ENCODE data around the gene MRPS6.

MRPS6 gene

GRCh38 chr21:34086887-34087306 lies 13.5 kb downstream of the MRPS6 start:
- H3K4me3 ChIP-seq (replicated peaks; ENCODE audit: low read depth, low read length): no peak overlapping the region
- TF ChIP-seq, protein P1, sequence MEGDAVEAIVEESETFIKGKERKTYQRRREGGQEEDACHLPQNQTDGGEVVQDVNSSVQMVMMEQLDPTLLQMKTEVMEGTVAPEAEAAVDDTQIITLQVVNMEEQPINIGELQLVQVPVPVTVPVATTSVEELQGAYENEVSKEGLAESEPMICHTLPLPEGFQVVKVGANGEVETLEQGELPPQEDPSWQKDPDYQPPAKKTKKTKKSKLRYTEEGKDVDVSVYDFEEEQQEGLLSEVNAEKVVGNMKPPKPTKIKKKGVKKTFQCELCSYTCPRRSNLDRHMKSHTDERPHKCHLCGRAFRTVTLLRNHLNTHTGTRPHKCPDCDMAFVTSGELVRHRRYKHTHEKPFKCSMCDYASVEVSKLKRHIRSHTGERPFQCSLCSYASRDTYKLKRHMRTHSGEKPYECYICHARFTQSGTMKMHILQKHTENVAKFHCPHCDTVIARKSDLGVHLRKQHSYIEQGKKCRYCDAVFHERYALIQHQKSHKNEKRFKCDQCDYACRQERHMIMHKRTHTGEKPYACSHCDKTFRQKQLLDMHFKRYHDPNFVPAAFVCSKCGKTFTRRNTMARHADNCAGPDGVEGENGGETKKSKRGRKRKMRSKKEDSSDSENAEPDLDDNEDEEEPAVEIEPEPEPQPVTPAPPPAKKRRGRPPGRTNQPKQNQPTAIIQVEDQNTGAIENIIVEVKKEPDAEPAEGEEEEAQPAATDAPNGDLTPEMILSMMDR (IDR thresholded peaks at IDR 0.05; ENCODE audit: insufficient read depth, low read length, poor library complexity, severe bottlenecking): no peak
- H3K36me3 ChIP-seq (ENCODE audit: control insufficient read depth, insufficient read depth, low read length): peaks cover 5% of the 10 kb centered on the region
- H3K27me3 ChIP-seq (replicated peaks; ENCODE audit: control insufficient read depth, insufficient read depth, low read length): no peaks in the 10 kb centered on the region
- DNase-seq (ENCODE audit: extremely low read depth, insufficient read length): no peak

- peaks cover 4% of the 10 kb centered on the region for H3K36me3 ChIP-seq (ENCODE audit: control insufficient read depth, insufficient read depth, low read length)
- TF ChIP-seq, protein P1 (IDR thresholded peaks at IDR 0.05; ENCODE audit: insufficient read depth, low read length, poor library complexity, severe bottlenecking): no peak
- no peak for DNase-seq (ENCODE audit: extremely low read depth, insufficient read length)
Observed at GRCh38 chr21:34088752-34089151, 15.4 kb downstream of the MRPS6 start.

GRCh38 chr21:34091032-34091431 lies 17.7 kb downstream of the MRPS6 start:
- peaks cover 11% of the 10 kb centered on the region for H3K36me3 ChIP-seq (ENCODE audit: control insufficient read depth, insufficient read depth, low read length)

More at GRCh38 chr21:34088752-34089151, 15.4 kb downstream of the MRPS6 start:
- H3K27me3 ChIP-seq (replicated peaks; ENCODE audit: control insufficient read depth, insufficient read depth, low read length): no peaks in the 10 kb centered on the region
- no peak overlapping the region for H3K4me3 ChIP-seq (replicated peaks; ENCODE audit: low read depth, low read length)

DNA sequence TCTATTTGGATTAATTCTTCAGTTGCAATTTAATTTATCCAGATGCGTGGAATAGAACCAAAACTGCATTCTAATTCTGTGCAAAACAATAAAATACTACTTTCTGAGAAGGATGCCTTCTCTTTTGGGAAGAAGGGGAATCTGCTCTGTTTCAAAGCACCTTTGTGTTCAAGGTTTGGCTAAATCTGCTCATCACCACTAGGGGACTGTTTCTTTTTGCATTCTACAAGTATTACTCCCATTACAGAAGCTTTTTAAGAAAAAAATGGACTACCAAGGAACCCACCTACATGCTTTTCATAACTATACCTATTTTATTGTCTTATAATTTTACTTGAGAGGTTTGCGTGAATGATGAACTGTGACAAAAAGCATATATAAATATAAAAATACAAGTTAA lies 18.2 kb downstream of the MRPS6 start:
- peaks cover 12% of the 10 kb centered on the region for H3K36me3 ChIP-seq (ENCODE audit: control insufficient read depth, insufficient read depth, low read length)
- H3K27me3 ChIP-seq (replicated peaks; ENCODE audit: control insufficient read depth, insufficient read depth, low read length): no peaks in the 10 kb centered on the region
- H3K4me3 ChIP-seq (replicated peaks; ENCODE audit: low read depth, low read length): no peak overlapping the region
- TF ChIP-seq, protein P1 (IDR thresholded peaks at IDR 0.05; ENCODE audit: insufficient read depth, low read length, poor library complexity, severe bottlenecking): peak; percentile 54
- DNase-seq (ENCODE audit: extremely low read depth, insufficient read length): no peak

More at GRCh38 chr21:34091032-34091431, 17.7 kb downstream of the MRPS6 start:
- Histone ChIP-seq H3K4me3 (replicated peaks; ENCODE audit: low read depth, low read length) (no peak overlapping the region), H3K27me3 (replicated peaks; ENCODE audit: control insufficient read depth, insufficient read depth, low read length) (no peaks in the 10 kb centered on the region)
- DNase-seq (ENCODE audit: extremely low read depth, insufficient read length): no peak
- TF ChIP-seq, protein P1 (IDR thresholded peaks at IDR 0.05; ENCODE audit: insufficient read depth, low read length, poor library complexity, severe bottlenecking): no peak

GRCh38 chr21:34092262-34092921 lies 19.0 kb downstream of the MRPS6 start:
- Histone ChIP-seq H3K36me3 (ENCODE audit: control insufficient read depth, insufficient read depth, low read length) (peaks cover 8% of the 10 kb centered on the region), H3K27me3 (replicated peaks; ENCODE audit: control insufficient read depth, insufficient read depth, low read length) (no peaks in the 10 kb centered on the region), H3K4me3 (replicated peaks; ENCODE audit: low read depth, low read length) (no peak overlapping the region)
- TF ChIP-seq, protein P1 (IDR thresholded peaks at IDR 0.05; ENCODE audit: insufficient read depth, low read length, poor library complexity, severe bottlenecking): no peak
- no peak for DNase-seq (ENCODE audit: extremely low read depth, insufficient read length)
